ENCODE measurements around the gene PIK3CB.

The PIK3CB gene

GRCh38 chr3:138875754-138876664, 41.3 kb upstream of the PIK3CB start:
- Histone ChIP-seq H3K4me3 (IDR thresholded peaks at IDR 0.05; ENCODE audit: insufficient read depth, low read depth, low read length) (no peak overlapping the region), H3K4me1 (ENCODE audit: low read depth, poor library complexity, severe bottlenecking) (no peaks in the 10 kb centered on the region), H3K9ac (no peak overlapping the region), H3K27ac (no peak overlapping the region), H3K27me3 (ENCODE audit: insufficient read depth, low read depth) (no peaks in the 10 kb centered on the region; the same call in 1 of the 2 replicates), H2AFZ (ENCODE audit: low read depth) (peak overlapping the region; percentile 7; the same call in 1 of the 2 replicates), H4K20me1 (ENCODE audit: insufficient read depth) (no peaks in the 10 kb centered on the region), H3K4me2 (no peak overlapping the region), H3K79me2 (ENCODE audit: insufficient read depth, low read depth) (no peaks in the 10 kb centered on the region), H3K36me3 (ENCODE audit: insufficient read depth) (no peaks in the 10 kb centered on the region)
- no peak for TF ChIP-seq CTCF (conservative IDR thresholded peaks at IDR 0.05; ENCODE audit: low read depth, low read length)

DNA sequence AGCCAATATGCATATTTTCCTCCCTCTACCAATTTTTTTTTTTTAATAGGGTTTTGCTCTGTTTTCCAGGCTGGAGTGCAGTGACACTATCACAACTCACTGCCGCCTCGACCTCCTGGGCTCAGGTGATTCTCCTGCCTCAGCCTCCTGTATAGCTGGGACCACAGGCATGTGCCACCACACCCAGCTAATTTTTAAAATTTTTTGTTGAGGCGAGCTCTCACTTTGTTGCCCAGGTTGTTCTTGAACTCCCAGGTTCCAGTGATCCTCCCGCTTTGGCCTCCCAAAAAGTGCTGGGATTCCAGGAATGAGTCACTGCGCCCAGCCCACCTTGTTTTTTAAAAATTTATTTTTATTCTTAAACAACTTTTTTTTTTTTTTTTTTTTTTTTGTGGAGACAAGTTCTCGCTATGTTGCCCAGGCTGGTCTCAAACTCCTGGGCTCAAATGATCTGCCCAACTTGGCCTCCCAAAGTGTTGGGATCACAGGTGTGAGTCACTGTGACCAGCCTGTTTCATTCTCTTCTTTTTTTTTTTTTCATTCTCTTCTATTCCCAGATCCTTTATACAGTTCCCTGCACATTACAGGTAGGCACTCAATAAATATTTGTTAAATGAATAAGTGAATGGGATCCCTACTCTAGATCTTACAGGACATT, 40.5 kb upstream of the PIK3CB start:
- Histone ChIP-seq H3K4me1 (ENCODE audit: low read depth, poor library complexity, severe bottlenecking) (no peaks in the 10 kb centered on the region), H3K27me3 (ENCODE audit: insufficient read depth, low read depth) (no peaks in the 10 kb centered on the region; the same call in 1 of the 2 replicates), H3K36me3 (ENCODE audit: insufficient read depth) (no peaks in the 10 kb centered on the region), H2AFZ (ENCODE audit: low read depth) (no peak overlapping the region), H4K20me1 (ENCODE audit: insufficient read depth) (no peaks in the 10 kb centered on the region), H3K27ac (no peak overlapping the region), H3K4me3 (IDR thresholded peaks at IDR 0.05; ENCODE audit: insufficient read depth, low read depth, low read length) (no peak overlapping the region), H3K4me2 (no peak overlapping the region), H3K79me2 (ENCODE audit: insufficient read depth, low read depth) (no peaks in the 10 kb centered on the region), H3K9ac (no peak overlapping the region)
- TF ChIP-seq CTCF (conservative IDR thresholded peaks at IDR 0.05; ENCODE audit: low read depth, low read length), result no peak

DNA sequence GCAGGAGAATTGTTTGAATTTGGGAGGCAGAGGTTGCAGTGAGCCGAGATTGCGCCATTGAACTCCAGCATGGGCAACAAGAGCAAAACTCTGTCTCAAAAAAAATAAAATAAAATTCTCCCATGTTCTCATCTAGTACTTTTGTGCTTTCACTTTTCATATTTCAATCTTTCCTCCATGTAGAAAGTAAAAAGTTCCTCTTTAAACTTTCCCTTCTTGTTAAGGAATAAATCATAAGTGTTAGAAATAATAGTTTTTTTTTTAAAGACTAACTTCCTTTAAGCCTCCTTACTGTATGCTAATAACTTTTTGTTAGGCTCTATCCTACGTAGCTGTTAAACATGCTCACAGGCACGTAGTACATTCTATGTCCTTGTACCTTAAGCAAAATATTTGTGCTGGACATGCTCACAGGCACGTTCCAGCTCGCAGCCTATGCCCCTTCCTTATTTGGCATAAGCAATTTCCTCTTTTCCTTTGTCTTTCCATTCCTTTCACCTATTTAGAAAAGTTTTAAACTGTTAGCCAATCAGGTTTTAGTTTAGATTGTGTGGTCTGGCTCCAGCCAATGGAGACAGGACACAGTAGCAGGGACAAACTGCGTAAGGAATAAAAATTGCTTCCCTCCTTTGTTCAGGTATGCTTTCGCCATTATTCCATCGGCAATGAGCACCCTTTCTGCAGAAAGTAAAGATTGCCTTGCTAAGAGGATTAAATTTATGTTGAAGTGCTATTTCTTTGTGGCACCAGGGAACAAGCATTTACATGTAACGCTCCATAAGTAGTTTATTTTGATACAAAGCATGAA, 38.9 kb upstream of the PIK3CB start:
- Histone ChIP-seq H3K4me3 (IDR thresholded peaks at IDR 0.05; ENCODE audit: insufficient read depth, low read depth, low read length) (no peak overlapping the region), H3K36me3 (ENCODE audit: insufficient read depth) (no peaks in the 10 kb centered on the region), H3K79me2 (ENCODE audit: insufficient read depth, low read depth) (no peaks in the 10 kb centered on the region), H3K27ac (no peak overlapping the region), H3K4me1 (ENCODE audit: low read depth, poor library complexity, severe bottlenecking) (no peaks in the 10 kb centered on the region), H3K9ac (no peak overlapping the region), H4K20me1 (ENCODE audit: insufficient read depth) (no peaks in the 10 kb centered on the region), H3K27me3 (ENCODE audit: insufficient read depth, low read depth) (no peaks in the 10 kb centered on the region; the same call in 1 of the 2 replicates), H3K4me2 (no peak overlapping the region), H2AFZ (ENCODE audit: low read depth) (no peak overlapping the region)
- TF ChIP-seq CTCF (conservative IDR thresholded peaks at IDR 0.05; ENCODE audit: low read depth, low read length), result no peak

- H3K36me3 ChIP-seq (ENCODE audit: insufficient read depth), result no peaks in the 10 kb centered on the region
- no peak for TF ChIP-seq CTCF (conservative IDR thresholded peaks at IDR 0.05; ENCODE audit: low read depth, low read length)
Observed at GRCh38 chr3:138872632-138873031, 37.9 kb upstream of the PIK3CB start.

More at GRCh38 chr3:138872632-138873031, 37.9 kb upstream of the PIK3CB start:
- no peak overlapping the region for H3K4me2 ChIP-seq
- no peak overlapping the region for H2AFZ ChIP-seq (ENCODE audit: low read depth)
- no peaks in the 10 kb centered on the region for H3K4me1 ChIP-seq (ENCODE audit: low read depth, poor library complexity, severe bottlenecking)
- no peaks in the 10 kb centered on the region for H4K20me1 ChIP-seq (ENCODE audit: insufficient read depth)
- H3K27me3 ChIP-seq (ENCODE audit: insufficient read depth, low read depth), result no peaks in the 10 kb centered on the region; the same call in 1 of the 2 replicates
- no peaks in the 10 kb centered on the region for H3K79me2 ChIP-seq (ENCODE audit: insufficient read depth, low read depth)
- H3K4me3 ChIP-seq (IDR thresholded peaks at IDR 0.05; ENCODE audit: insufficient read depth, low read depth, low read length), result no peak overlapping the region
- no peak overlapping the region for H3K27ac ChIP-seq
- H3K9ac ChIP-seq, result no peak overlapping the region

All from KMS-11 (cell line).